ENCODE results near the gene RNF121. TPM values are rescaled to one million over a fixed set of nuclear protein-coding genes. Genes with fewer than 3 reads are reported as not detected.

The RNF121 gene
- total and polyA plus RNA-seq, 4 donors = 10.2 to 31.1 (median 14.2) TPM

- DNase-seq (ENCODE audit: low spot score) = no peak
These were observed 85.2 kb downstream of the RNF121 start for GRCh38 chr11:72013765-72014711.

GRCh38 chr11:72014761-72015320 lies 86.0 kb downstream of the RNF121 start:
- H3K4me1 ChIP-seq (ENCODE audit: control insufficient read depth in 4 of 4, insufficient read depth in 4 of 4, low read length in 3 of 4) = peaks cover 2 to 16% (median 8%) of the 10 kb centered on the region in 4 donors
- TF ChIP-seq EGR1 (IDR thresholded peaks at IDR 0.05; ENCODE audit: low read depth in 2 of 2) = no peak
- TF ChIP-seq RXRA (IDR thresholded peaks at IDR 0.05) = no peak
- DNase-seq (ENCODE audit: low spot score) = no peak
- no peak overlapping the region for H3K27ac ChIP-seq (ENCODE audit: low read depth in 1 of 2, low read length in 2 of 2)
- H3K36me3 ChIP-seq (ENCODE audit: control insufficient read depth in 4 of 4, insufficient read depth in 3 of 4, low read depth in 1 of 4, low read length in 3 of 4) = peaks cover 30 to 96% (median 70%) of the 10 kb centered on the region in 4 donors
- H3K27me3 ChIP-seq (ENCODE audit: control insufficient read depth in 4 of 4, insufficient read depth in 4 of 4, low read length in 3 of 4) = no peaks in the 10 kb centered on the region
- no peak overlapping the region for H3K9ac ChIP-seq (ENCODE audit: low read depth in 1 of 2, low read length in 2 of 2)
- WGBS = 95% methylated on average over 16 of the region's 16 CpGs
- no peak overlapping the region for H3K4me3 ChIP-seq (ENCODE audit: low read depth in 1 of 3, low read length in 3 of 3)
- H3K9me3 ChIP-seq (ENCODE audit: control insufficient read depth in 4 of 4, low read length in 3 of 4) = no peaks in the 10 kb centered on the region

More at GRCh38 chr11:72013765-72014711, 85.2 kb downstream of the RNF121 start:
- Histone ChIP-seq H3K4me3 (ENCODE audit: low read depth in 1 of 3, low read length in 3 of 3) (no peak overlapping the region), H3K9ac (ENCODE audit: low read depth in 1 of 2, low read length in 2 of 2) (no peak overlapping the region), H3K27ac (ENCODE audit: low read depth in 1 of 2, low read length in 2 of 2) (no peak overlapping the region), H3K36me3 (ENCODE audit: control insufficient read depth in 4 of 4, insufficient read depth in 3 of 4, low read depth in 1 of 4, low read length in 3 of 4) (peaks cover 28 to 96% (median 68%) of the 10 kb centered on the region in 4 donors), H3K27me3 (ENCODE audit: control insufficient read depth in 4 of 4, insufficient read depth in 4 of 4, low read length in 3 of 4) (no peaks in the 10 kb centered on the region), H3K4me1 (ENCODE audit: control insufficient read depth in 4 of 4, insufficient read depth in 4 of 4, low read length in 3 of 4) (peaks cover 2 to 16% (median 8%) of the 10 kb centered on the region in 4 donors), H3K9me3 (ENCODE audit: control insufficient read depth in 4 of 4, low read length in 3 of 4) (no peaks in the 10 kb centered on the region)
- TF ChIP-seq MAX (IDR thresholded peaks at IDR 0.05) = no peak
- TF ChIP-seq RAD21 (IDR thresholded peaks at IDR 0.05) = no peak
- no peak for TF ChIP-seq CTCF (IDR thresholded peaks at IDR 0.05; ENCODE audit: low read depth, low read length, missing input control)
- WGBS = 92% methylated on average over 38 of the region's 38 CpGs

- Histone ChIP-seq H3K27ac (ENCODE audit: low read depth in 1 of 2, low read length in 2 of 2) (no peak overlapping the region), H3K4me3 (ENCODE audit: low read depth in 1 of 3, low read length in 3 of 3) (no peak overlapping the region), H3K9ac (ENCODE audit: low read depth in 1 of 2, low read length in 2 of 2) (no peak overlapping the region), H3K27me3 (ENCODE audit: control insufficient read depth in 4 of 4, insufficient read depth in 4 of 4, low read length in 3 of 4) (no peaks in the 10 kb centered on the region), H3K4me1 (ENCODE audit: control insufficient read depth in 4 of 4, insufficient read depth in 4 of 4, low read length in 3 of 4) (peaks cover 2 to 16% (median 8%) of the 10 kb centered on the region in 4 donors), H3K9me3 (ENCODE audit: control insufficient read depth in 4 of 4, low read length in 3 of 4) (no peaks in the 10 kb centered on the region), H3K36me3 (ENCODE audit: control insufficient read depth in 4 of 4, insufficient read depth in 3 of 4, low read depth in 1 of 4, low read length in 3 of 4) (peaks cover 30 to 95% (median 70%) of the 10 kb centered on the region in 4 donors)
- TF ChIP-seq CTCF (IDR thresholded peaks at IDR 0.05; ENCODE audit: low read depth, low read length, missing input control) (peak; percentile 15), RAD21 (IDR thresholded peaks at IDR 0.05) (peak in 1 of 2 donors; percentile 25), RXRA (IDR thresholded peaks at IDR 0.05) (no peak)
- DNase-seq (ENCODE audit: low spot score) = no peak
- WGBS = 94% methylated on average over 10 of the region's 10 CpGs
These were observed 86.7 kb downstream of the RNF121 start for GRCh38 chr11:72015511-72016061.
